Measurements from ENCODE around the gene CCT6A.
"Not testable (repeated sequence)": the region's sequence is repeated elsewhere in the genome, so short reads cannot be mapped to it uniquely, and the experiment has no call there.

Gene CCT6A

DNA sequence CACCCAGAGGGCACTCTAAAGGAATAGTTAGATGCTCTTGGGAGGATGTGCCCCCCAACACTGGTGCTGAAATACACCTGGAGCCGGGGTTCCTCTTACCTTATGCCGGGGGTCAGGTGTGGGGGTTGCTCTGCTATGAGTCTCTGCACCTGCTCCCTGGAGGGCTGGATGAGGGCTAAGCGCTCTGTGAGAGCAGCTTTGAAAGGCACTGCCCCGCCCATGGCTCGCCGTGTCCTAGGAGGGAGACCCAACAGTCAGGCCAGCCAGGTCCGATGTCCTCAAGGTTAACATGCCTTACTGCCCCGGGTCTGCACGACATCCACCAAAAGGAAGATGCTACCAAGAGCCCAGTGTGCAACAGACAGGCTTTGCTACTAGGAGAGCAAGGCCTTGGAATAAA lies 32.1 kb upstream of the CCT6A start:
- ChIA-PET POLR2A (no interaction called here), CTCF (interaction anchor here (1.2 to 6.4 kb wide), 5 partner anchors 10 to 55 kb away, joined by 3 to 39 read pairs (median 5); no protein-coding TSS in a partner anchor)
- TF ChIP-seq, protein P1, sequence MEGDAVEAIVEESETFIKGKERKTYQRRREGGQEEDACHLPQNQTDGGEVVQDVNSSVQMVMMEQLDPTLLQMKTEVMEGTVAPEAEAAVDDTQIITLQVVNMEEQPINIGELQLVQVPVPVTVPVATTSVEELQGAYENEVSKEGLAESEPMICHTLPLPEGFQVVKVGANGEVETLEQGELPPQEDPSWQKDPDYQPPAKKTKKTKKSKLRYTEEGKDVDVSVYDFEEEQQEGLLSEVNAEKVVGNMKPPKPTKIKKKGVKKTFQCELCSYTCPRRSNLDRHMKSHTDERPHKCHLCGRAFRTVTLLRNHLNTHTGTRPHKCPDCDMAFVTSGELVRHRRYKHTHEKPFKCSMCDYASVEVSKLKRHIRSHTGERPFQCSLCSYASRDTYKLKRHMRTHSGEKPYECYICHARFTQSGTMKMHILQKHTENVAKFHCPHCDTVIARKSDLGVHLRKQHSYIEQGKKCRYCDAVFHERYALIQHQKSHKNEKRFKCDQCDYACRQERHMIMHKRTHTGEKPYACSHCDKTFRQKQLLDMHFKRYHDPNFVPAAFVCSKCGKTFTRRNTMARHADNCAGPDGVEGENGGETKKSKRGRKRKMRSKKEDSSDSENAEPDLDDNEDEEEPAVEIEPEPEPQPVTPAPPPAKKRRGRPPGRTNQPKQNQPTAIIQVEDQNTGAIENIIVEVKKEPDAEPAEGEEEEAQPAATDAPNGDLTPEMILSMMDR (IDR thresholded peaks at IDR 0.05; ENCODE audit: control extremely low read depth, extremely low read depth, low read depth, missing control alignments): no peak
- no peak for DNase-seq (ENCODE audit: extremely low spot score)

GRCh38 chr7:56023500-56023899 lies 28.1 kb upstream of the CCT6A start:
- no peak for DNase-seq (ENCODE audit: extremely low spot score)
- ChIA-PET CTCF (no interaction called here), POLR2A (no interaction called here)
- TF ChIP-seq, protein P1 (IDR thresholded peaks at IDR 0.05; ENCODE audit: control extremely low read depth, extremely low read depth, low read depth, missing control alignments): no peak

DNA sequence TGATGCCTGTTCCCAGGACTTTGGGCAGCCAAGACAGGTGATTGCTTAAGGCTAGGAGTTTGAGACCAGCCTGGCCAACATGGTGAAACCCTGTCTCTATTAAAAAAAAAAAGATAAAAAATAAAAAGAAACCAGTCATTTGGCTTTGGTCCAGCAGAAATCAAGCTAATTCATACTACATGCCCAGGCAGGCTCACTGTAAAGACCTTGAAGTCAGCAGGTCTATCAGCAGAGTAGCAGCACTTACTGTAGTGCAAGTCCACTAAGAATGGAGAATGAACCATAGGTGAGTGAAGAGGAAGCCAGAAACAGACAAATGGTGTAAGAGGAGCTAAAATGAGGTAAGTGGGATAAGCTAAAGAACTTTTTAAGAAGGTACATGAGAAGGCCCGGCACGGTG lies 25.0 kb upstream of the CCT6A start:
- ChIA-PET CTCF (interaction anchor here (1.7 kb wide), 1 partner anchor 12 kb away, joined by 3 read pairs; no protein-coding TSS in a partner anchor), POLR2A (no interaction called here)
- TF ChIP-seq, protein P1 (IDR thresholded peaks at IDR 0.05; ENCODE audit: control extremely low read depth, extremely low read depth, low read depth, missing control alignments): no peak
- no peak for DNase-seq (ENCODE audit: extremely low spot score)

GRCh38 chr7:56028942-56029630 lies 22.5 kb upstream of the CCT6A start:
- TF ChIP-seq, protein P1 (IDR thresholded peaks at IDR 0.05; ENCODE audit: control extremely low read depth, extremely low read depth, low read depth, missing control alignments): no peak
- ChIA-PET CTCF (no interaction called here), POLR2A (no interaction called here)
- no peak for DNase-seq (ENCODE audit: extremely low spot score)

DNA sequence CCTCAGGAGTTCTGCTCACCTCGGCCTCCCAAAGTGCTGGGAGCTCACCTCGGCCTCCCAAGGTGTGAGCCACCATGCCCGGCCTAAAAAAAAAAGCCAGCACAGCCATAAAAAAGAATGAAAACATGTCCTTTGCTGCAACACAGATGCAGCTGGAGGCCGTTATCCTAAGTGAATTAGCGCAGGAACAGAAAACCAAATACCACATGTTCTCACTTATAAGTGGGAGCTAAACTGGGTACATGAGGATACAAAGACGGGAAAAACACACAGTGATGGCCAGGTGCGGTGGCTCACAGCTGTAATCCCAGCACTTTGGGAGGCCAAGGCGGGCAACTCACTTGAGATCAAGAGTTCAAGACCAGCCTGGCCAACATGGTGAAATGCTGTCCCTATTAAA lies 21.2 kb upstream of the CCT6A start:
- ChIA-PET POLR2A (no interaction called here), CTCF (interaction anchor here (1.6 kb wide), 1 partner anchor 16 kb away, joined by 3 read pairs; no protein-coding TSS in a partner anchor)
- no peak for DNase-seq (ENCODE audit: extremely low spot score)
- TF ChIP-seq, protein P1 (IDR thresholded peaks at IDR 0.05; ENCODE audit: control extremely low read depth, extremely low read depth, low read depth, missing control alignments): no peak

DNA sequence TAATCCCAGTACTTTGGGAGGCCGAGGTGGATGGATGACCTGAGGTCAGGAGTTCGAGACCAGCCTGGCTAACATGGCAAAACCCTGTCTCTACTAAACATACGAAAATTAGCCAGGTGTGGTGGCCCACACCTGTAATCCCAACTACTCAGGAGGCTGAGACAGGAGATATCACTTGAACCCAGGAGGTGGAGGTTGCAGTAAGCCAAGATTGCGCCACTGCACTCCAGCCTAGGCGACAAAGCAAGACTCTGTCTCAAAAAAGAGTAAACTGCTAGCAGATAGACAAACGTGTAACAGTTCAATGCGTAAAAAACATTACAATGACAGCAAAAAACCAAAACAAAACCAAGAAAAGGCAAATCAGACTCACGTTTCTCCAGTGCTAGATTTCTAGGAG lies 20.0 kb upstream of the CCT6A start:
- DNase-seq (ENCODE audit: extremely low spot score); POLR2A ChIA-PET: not testable (repeated sequence)
- CTCF ChIA-PET: interaction anchor here (1.6 kb wide), 1 partner anchor 17 kb away, joined by 3 read pairs; no protein-coding TSS in a partner anchor

GRCh38 chr7:56032578-56032977 lies 19.0 kb upstream of the CCT6A start:
- CTCF ChIA-PET: interaction anchor here (2.4 kb wide), 1 partner anchor 19 kb away, joined by 8 read pairs; the partner anchor contains the start of genes CCT6A and PSPH
- POLR2A ChIA-PET; DNase-seq (ENCODE audit: extremely low spot score): not testable (repeated sequence)
